ENCODE measurements around the gene KCND3. TPM values are rescaled to one million over a fixed set of nuclear protein-coding genes. Genes with fewer than 3 reads are reported as not detected.

KCND3 gene
- total RNA-seq, 1 donor from 2014 or later: 2.1 TPM

GRCh38 chr1:111873460-111874030 is 115.9 kb downstream of the KCND3 start:
- no peak overlapping the region for H3K27ac Mint-ChIP-seq (ENCODE audit: unreplicated experiment)
- no peaks in the 10 kb centered on the region for H3K36me3 Mint-ChIP-seq (ENCODE audit: unreplicated experiment)
- DNase-seq (ENCODE audit: extremely low spot score, unreplicated experiment): no peak
- no peaks in the 10 kb centered on the region for H3K9me3 Mint-ChIP-seq (ENCODE audit: unreplicated experiment)
- H3K4me1 Mint-ChIP-seq (ENCODE audit: unreplicated experiment): no peaks in the 10 kb centered on the region
- TF ChIP-seq CTCF (IDR thresholded peaks at IDR 0.05): no peak
- H3K4me3 Mint-ChIP-seq (ENCODE audit: unreplicated experiment): no peak overlapping the region
- H3K27me3 Mint-ChIP-seq (ENCODE audit: unreplicated experiment): no peaks in the 10 kb centered on the region

GRCh38 chr1:111870181-111870580 is 119.3 kb downstream of the KCND3 start:
- DNase-seq (ENCODE audit: extremely low spot score, unreplicated experiment): no peak
- H3K9me3 Mint-ChIP-seq (ENCODE audit: unreplicated experiment): no peaks in the 10 kb centered on the region
- no peak overlapping the region for H3K4me3 Mint-ChIP-seq (ENCODE audit: unreplicated experiment)
- no peaks in the 10 kb centered on the region for H3K27me3 Mint-ChIP-seq (ENCODE audit: unreplicated experiment)
- no peak for TF ChIP-seq CTCF (IDR thresholded peaks at IDR 0.05)
- no peaks in the 10 kb centered on the region for H3K4me1 Mint-ChIP-seq (ENCODE audit: unreplicated experiment)
- no peak overlapping the region for H3K27ac Mint-ChIP-seq (ENCODE audit: unreplicated experiment)
- no peaks in the 10 kb centered on the region for H3K36me3 Mint-ChIP-seq (ENCODE audit: unreplicated experiment)

DNA sequence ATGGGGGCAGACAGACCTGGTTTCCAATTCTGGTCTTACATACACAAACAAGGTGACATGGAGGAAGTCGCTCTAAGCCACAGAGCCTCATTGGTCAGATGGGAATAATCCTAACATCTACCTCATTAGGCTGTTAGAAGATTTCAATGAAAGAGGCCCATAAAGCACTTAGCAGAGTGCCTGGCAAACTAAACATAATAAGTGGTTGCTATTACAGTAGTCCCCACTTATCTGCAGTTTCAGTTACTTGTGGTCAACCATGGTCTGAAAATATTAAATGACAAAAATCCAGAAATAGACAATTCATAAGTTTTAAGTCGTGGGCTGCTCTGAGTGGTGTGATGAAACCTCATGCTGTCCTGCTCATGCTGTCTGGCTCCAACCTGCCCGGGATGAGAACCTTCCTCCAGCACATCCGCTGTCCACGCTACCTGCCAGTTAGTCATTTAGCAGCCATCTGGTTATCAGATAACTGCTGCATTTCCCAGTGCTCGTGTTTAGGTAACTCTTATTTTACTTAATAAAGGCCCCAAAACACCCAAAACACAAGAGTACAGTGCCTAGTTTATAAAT is 121.5 kb downstream of the KCND3 start:
- Mint-ChIP-seq H3K36me3 (ENCODE audit: unreplicated experiment) (no peaks in the 10 kb centered on the region), H3K9me3 (ENCODE audit: unreplicated experiment) (no peaks in the 10 kb centered on the region)

DNA sequence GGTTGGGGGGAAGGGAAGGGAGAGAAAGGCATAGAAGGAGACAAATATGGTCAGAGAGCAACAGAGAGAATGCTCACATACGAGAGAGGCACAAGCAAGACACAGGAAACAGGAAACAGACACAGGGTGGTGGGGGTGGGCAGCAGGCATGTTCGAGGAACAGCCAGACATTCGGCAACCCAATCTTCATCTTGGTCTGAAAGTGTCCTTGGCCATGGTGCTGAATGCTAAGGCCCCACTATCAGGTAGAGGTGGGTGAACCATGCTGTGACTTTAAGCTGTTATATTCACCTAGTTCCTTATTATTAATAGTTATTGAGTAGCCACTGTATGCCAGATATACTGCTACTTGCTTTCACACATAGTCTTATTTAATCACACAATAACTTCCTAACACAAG is 124.6 kb downstream of the KCND3 start:
- Mint-ChIP-seq H3K27ac (ENCODE audit: unreplicated experiment) (no peak overlapping the region), H3K4me3 (ENCODE audit: unreplicated experiment) (no peak overlapping the region), H3K27me3 (ENCODE audit: unreplicated experiment) (no peaks in the 10 kb centered on the region)

More for the DNA sequence above, 121.5 kb downstream of the KCND3 start:
- Mint-ChIP-seq H3K27ac (ENCODE audit: unreplicated experiment) (no peak overlapping the region), H3K27me3 (ENCODE audit: unreplicated experiment) (no peaks in the 10 kb centered on the region), H3K4me1 (ENCODE audit: unreplicated experiment) (no peaks in the 10 kb centered on the region), H3K4me3 (ENCODE audit: unreplicated experiment) (no peak overlapping the region)
- DNase-seq (ENCODE audit: extremely low spot score, unreplicated experiment): no peak
- no peak for TF ChIP-seq CTCF (IDR thresholded peaks at IDR 0.05)

More for the DNA sequence above, 124.6 kb downstream of the KCND3 start:
- Mint-ChIP-seq H3K9me3 (ENCODE audit: unreplicated experiment) (no peaks in the 10 kb centered on the region), H3K36me3 (ENCODE audit: unreplicated experiment) (no peaks in the 10 kb centered on the region), H3K4me1 (ENCODE audit: unreplicated experiment) (no peaks in the 10 kb centered on the region)
- DNase-seq (ENCODE audit: extremely low spot score, unreplicated experiment): no peak
- no peak for TF ChIP-seq CTCF (IDR thresholded peaks at IDR 0.05)
